KBM-7 (cell line): ENCODE data around the gene TSPAN9.

ENCODE experiments used
- DNase-seq: peaks from one replicate; pipeline ENCODE4 v3.0.0-alpha.2; 2015
- in situ Hi-C: fragments of 300-500 bp; cut with MboI; formaldehyde crosslinking; loops from 2 replicates; pipeline ENCODE4 v1.14.3; 2020; ENCODE audit warnings: low sequenced_read_pairs, low pct_unique_long_range_greater_than_20kb, mixed read lengths

TSPAN9 gene

GRCh38 chr12:3148366-3149000, 71.3 kb downstream of the TSPAN9 start:
- in situ Hi-C loops: no loop called here
- DNase-seq: no peak

DNA sequence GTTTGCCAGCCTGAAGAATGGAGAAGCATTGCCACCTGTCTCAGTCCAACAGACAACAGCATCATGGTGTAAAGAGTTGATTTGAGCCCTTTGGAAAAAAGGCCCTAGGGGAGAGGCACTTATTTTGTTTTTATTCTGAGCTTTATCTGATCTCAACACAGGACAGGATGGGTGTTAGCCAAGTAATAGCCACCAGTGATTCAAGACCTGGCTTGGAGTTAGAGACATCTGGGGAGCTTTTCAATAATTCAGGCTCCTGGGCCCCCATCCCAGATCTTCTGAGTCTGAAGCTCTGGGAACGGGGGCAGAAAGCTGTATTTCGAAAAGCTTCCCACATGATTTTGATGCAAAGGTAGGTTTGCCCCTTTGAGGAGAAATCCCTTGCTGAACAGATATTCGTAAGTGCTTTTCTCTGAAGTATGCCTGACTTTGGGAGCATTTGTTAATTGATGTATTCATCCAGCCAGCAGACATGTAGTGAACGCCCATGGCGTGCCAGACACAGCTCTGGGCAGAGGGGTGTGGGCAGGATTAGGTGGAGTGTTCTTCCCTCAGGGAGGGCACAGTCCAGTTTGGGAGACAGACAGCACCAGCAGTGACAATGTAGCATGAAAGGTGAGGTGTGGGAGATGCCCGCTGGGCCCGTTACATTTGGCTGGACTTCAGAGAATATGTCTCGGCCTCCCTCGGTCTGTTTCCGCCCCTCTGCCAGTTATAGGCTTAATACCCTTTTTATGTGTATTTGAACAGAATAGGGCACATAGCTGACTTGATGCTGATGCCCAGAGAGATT, 72.5 kb downstream of the TSPAN9 start:
- in situ Hi-C loops: no loop called here
- DNase-seq: no peak

- DNase-seq: no peak
- in situ Hi-C loops: no loop called here
Measured at GRCh38 chr12:3150308-3150670, 73.1 kb downstream of the TSPAN9 start.

DNA sequence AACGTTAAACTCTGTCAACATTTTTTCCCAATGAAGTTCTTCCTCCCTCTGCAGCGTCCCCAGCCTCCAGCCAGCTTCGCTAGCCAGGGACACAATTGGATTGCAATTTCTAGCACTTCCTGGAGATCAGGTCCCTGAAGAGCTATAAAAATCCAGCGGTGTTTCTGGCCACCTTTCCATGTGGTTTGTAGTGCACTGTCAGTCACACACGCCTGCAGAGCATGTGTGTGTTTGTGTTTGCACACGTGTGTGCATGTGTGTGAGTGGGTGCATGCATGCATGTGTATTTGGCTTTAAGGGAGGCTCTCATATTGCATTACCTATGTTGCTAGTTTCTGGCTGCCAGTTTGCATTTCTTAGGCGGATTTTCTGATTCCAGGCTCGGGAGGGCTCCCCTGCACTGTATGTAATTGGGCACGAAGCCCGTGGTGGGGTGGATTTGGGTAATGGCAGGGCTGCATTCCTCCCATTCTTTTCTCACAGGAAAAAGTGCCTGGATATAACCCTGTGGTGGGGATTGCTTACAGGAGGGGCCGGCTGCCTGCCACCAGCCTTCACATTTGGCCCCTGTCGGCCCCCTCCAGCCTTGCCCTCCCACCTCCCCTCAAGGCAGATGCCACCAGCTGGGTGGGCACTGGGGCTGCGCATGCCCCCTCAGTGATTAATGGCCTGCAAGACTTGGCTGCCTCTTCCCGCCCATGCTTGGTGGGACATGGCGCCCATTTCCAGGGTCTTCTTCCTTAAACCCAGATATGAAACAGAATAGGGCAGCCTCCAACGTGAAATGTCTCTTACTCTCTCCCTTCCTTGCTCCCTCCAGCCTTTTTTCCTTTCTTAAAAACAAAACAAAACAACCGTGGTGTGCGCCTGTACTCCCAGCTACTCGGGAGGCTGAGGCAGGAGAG, 74.0 kb downstream of the TSPAN9 start:
- no peak for DNase-seq
- in situ Hi-C loops: no loop called here

DNA sequence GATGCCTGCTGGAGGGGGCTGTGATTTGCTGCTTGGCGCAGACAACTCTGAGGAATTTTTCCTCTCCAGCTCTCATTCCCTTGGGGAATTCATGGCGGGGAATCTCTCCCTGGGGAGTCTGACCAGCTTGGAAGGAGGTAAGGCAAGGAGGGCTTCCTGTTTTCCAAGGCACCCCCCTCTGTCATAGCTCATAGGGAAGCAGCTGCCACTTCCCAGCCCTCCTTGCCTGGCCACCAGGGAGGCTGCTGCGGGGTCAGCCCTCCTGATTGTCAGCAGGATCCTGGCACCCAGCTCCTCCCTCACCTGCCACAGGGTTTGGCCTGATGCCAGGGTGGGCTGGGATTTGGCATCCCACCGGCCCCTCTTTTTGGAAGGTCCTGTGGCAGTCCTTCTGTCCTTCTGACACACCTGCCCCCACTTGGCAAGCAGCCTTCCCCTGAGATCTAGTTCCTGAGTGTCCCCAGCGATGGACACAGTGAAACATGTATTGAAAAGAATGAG, 74.9 kb downstream of the TSPAN9 start:
- in situ Hi-C loops: no loop called here
- DNase-seq: no peak

- in situ Hi-C loops: no loop called here
Measured at GRCh38 chr12:3152892-3153291, 75.7 kb downstream of the TSPAN9 start.

GRCh38 chr12:3154006-3154405, 76.8 kb downstream of the TSPAN9 start:
- no peak for DNase-seq
- in situ Hi-C loops: no loop called here

More at GRCh38 chr12:3152892-3153291, 75.7 kb downstream of the TSPAN9 start:
- DNase-seq: no peak

DNA sequence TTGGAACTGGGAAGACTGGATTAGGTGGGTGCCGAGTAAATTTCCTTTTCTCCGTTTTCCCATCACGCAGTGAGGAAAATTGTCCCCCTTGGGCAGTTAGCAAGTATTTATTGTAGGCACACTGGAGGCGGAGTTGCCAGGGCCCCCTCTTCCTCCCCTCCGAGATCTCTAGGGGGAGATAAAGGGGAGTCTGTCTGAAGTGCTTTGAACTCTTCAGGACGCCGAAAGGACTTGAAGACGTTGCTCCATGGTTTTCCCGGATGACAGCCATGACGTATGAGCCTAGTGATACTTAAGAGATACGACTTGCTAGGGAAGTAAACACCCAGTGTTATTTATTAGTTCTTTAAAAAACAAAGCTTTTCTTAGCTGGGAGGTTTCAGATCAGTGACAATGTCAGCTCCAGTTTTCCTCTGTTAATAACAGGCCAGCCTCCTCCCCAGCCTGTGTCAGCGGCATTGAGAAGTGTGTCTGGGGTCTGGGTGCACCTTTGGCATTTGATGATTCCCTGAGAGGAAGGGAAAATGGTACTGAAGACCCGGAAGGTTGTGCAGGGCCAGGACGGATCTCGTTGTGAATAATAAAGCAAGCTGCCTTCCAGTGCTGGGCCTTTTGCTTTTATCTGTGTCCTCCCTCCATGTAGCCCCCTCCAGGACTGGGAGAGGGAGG, 78.7 kb downstream of the TSPAN9 start:
- in situ Hi-C loops: no loop called here
- DNase-seq: no peak

- in situ Hi-C loops: no loop called here
- DNase-seq: no peak
Measured at GRCh38 chr12:3157581-3158323, 80.6 kb downstream of the TSPAN9 start.

DNA sequence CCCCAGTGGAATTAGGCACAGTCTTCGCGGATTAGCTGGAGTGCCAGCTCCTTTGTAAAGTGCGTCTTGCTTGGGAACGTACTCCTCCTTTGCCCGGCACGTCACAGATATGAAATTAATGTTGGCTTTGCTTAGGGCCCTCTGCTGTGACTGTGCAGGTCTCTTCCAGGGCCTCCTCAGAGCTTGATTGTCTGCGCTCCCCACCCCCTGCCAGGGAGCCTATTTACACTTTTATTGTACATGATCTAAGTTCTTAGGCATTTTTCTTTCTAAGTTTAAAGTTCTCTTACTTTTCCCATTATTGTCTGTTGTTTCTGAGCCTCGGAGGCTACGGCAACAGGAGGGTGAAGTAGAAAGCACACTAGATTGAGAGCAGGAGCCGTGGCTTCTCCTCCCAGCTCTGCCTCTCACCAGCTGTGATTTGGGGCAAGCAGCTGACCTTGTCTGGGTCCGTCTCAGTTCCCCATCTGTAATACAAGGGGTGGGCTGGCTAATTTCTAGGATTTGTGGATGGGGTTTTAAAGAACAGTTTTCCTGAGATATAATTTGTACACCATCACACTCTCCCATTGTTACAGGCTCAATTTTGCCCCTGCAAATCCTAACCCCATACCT, 81.8 kb downstream of the TSPAN9 start:
- DNase-seq: no peak
- in situ Hi-C loops: no loop called here

GRCh38 chr12:3160081-3160480, 82.9 kb downstream of the TSPAN9 start:
- no peak for DNase-seq
- in situ Hi-C loops: no loop called here

- DNase-seq: no peak
- in situ Hi-C loops: no loop called here
Measured at GRCh38 chr12:3161861-3162260, 84.7 kb downstream of the TSPAN9 start.

DNA sequence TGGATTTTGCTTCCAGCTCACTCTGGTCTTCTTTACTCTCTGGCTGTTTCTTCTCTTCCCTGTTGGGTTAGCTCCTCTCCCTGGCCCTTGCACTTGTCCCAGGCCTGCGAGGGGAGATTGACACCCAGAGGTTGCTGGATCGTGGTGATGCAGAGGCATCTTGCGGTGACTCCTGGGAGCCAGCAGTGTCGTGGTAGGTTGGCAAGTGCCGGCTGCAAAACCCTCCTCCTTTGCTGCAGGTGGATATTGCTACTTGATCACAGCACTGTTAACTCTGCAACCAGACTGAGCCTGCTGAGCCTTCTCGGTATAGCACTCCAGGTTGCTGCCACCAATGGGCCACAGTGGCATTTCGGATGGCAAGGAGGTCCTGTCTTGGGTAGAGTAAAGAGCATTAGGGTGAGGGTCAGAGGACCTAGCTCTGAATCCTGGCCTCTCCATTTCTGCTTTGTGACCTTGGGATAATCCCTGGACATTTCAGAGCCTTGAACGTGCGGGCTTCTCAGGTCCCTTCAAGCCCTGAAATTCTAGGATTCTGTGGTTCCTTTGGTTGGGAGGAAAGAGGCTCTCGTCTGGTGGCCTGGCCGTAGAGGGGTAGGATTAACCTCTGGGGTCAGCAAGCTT, 87.4 kb downstream of the TSPAN9 start:
- in situ Hi-C loops: no loop called here
- DNase-seq: no peak

DNA sequence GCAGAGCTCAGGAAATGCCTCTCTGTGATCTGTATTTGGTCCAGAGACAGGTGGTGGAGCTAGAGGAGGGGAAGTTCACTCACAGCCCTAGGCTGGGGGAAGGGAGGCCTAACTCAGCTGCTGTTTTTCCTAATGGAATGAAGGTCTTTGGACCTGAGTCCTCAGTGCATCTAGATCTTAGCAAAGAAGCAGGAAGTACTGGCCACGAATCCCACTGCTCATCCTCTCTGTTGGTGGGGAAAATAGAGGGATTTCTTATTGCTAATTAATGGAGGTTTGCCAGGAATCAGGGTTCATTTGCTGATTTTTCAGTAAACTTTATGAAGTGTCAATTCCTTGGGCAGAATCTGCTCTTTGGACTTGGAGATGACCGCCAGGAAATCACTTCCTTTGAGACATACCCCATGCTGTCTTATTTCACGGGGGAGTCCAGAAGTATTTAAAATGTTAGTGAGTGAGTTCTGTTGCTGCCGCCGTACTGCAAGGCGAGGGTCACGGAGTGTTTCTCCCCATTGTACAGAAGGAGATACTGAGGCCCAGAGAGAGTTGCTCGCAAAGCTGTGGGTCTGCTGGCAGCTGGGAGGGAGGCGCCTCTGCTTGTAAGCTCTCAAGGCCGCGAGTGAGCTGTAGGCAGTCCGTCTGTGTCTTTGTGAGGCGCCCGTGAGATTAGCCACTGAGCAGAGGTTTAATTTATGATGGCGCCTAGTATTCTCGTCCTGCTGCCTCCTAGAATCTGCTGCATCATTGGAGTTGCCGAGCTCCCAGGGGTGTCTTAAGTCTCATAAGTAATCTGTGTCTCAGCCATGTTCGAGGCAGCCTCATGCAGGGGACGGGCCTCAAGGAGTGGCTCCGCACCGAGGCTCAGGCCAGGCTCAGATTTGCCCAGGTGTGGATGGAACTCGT, 88.2 kb downstream of the TSPAN9 start:
- in situ Hi-C loops: no loop called here
- DNase-seq: no peak

DNA sequence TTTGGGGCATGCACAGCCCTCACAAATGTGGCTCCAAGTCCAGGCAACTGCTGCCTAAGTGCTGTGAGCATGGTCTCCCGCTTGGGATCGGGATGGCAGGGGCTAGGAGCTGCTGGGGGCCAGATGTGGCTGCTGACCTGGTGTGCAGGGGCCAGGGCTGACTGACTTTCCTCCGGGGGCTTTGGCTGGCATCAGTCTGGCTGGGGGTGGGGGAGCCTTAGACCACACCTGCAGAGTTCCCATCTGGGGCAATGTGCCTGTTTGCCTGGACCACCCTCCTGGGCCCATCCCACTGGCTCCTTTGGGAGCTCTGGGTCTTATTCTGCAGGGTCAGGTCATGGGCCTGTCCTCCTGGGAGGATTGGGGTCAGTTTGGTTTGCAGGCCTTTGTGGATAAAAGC, 90.5 kb downstream of the TSPAN9 start:
- in situ Hi-C loops: no loop called here
- DNase-seq: no peak

GRCh38 chr12:3168223-3169221, 91.3 kb downstream of the TSPAN9 start:
- no peak for DNase-seq

More at GRCh38 chr12:3168223-3169221, 91.3 kb downstream of the TSPAN9 start:
- in situ Hi-C loops: no loop called here
